HT-29 (cell line): ENCODE results near the gene CDC14B. TPM values are rescaled to one million over a fixed set of nuclear protein-coding genes. Genes with fewer than 3 reads are reported as not detected.
A peak's percentile ranks its signal among the peaks of the same experiment; 100 is the strongest.
"Not testable (repeated sequence)": the region's sequence is repeated elsewhere in the genome, so short reads cannot be mapped to it uniquely, and the experiment has no call there.

Source experiments
- DNase-seq: peaks from one replicate; pipeline ENCODE4 v3.0.0-alpha.2; 2015; ENCODE audit warnings: low spot score
- total RNA-seq: library from RNA; depleted of rRNA; stranded (reverse); fragments of >200 nt; shearing (Covaris generic); gene quantifications from 2 replicates; pipeline ENCODE4 v1.2.3, GENCODE V29; 2014

CDC14B gene
- total RNA-seq, 1 experiment from 2014 or later = 11.7 TPM

DNA sequence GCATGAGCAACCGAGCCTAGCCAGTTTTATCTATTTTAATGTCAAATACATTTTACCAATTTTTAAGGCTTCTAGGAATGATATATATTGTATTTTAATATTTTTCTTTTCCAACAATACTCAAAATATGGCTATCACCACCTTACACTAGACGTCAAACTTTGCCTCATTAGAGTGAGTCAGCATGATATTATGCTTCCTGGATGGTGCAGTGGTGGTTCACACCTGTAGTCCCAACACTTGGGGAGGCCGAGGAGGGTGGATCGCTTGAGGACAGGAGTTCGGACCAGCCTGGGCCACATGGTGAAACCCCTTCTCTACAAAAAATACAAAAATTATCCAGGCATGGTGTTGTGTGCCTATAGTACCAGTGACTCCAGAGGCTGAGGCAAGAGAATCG is 7.3 kb upstream of the CDC14B start:
- peak; percentile 12 for DNase-seq

DNA sequence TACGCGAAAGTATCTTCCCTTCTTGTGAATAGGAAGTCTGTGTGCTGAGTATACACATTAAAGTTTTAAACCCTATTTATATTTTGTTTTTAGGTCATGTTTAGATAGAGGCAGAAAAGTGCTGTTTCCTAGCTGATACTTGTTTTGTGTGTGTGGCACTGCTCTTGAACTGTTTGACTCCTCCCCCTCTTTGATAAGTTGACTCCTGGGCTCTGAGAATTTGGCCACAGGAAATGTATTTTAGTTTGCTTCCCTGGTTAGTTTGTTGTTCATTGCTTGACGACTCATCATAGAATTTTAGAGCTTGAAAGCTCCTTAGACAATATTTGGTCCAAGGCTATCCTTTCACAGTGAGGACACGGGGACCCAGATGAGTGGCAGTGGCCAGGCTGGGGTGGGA is 2.0 kb upstream of the CDC14B start:
- no peak for DNase-seq

DNA sequence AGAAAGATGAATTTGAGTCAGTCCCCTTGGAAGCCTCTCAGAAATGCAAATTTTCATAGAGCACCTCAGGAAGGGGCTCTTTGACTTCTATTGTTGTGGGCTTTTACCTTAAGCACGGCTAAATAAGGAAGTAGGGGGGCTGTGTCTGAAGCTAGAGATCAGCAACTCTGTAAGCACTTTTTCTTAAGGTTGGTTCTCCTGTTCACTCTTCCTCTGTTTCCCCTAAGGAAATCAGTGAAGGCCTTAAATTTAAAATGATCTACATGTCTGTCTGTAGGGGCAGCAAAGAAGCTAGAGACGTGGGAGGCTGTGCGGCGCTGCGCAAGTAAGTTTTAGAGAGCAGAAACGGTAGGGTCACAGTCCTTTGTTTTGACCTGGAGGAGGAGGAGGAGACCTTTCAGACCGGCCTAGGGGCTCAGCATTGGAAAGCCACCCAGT is 1.2 kb upstream of the CDC14B start:
- DNase-seq = peak; percentile 41

DNA sequence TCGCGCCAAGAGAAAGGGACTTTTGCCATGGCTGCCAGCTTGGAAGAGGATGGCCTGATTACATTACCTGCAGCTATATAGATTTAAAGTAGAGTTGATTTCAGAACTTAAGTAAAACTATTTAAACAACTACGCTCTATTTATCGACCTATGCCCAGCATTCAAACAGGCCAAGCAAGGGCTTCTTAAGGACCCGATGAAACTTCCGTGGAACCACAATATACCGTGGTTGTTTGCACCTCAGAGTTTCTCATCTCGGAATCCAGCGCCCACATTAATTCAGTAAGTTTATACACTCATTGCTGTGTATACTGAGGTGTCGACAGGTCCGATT is 505 bp upstream of the CDC14B start:
- no peak for DNase-seq

DNA sequence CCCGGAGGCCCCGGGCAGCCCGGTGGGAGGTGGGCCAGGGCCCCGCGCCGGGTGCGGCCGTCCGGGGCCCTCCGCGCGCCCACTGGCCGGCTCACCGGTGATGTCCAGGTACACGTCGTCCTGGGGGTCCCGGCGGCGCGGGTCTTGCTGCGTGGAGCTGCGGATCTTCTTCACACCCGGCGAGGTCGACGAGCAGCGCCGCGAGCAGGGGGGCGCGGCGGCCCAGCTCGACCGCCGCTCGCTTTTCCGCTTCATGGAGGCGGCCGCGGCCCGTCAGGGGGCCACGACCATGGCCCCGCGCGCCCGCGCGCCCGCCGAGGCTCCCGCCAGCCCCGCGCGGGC is 548 bp downstream of the CDC14B start:
- no peak for DNase-seq

DNA sequence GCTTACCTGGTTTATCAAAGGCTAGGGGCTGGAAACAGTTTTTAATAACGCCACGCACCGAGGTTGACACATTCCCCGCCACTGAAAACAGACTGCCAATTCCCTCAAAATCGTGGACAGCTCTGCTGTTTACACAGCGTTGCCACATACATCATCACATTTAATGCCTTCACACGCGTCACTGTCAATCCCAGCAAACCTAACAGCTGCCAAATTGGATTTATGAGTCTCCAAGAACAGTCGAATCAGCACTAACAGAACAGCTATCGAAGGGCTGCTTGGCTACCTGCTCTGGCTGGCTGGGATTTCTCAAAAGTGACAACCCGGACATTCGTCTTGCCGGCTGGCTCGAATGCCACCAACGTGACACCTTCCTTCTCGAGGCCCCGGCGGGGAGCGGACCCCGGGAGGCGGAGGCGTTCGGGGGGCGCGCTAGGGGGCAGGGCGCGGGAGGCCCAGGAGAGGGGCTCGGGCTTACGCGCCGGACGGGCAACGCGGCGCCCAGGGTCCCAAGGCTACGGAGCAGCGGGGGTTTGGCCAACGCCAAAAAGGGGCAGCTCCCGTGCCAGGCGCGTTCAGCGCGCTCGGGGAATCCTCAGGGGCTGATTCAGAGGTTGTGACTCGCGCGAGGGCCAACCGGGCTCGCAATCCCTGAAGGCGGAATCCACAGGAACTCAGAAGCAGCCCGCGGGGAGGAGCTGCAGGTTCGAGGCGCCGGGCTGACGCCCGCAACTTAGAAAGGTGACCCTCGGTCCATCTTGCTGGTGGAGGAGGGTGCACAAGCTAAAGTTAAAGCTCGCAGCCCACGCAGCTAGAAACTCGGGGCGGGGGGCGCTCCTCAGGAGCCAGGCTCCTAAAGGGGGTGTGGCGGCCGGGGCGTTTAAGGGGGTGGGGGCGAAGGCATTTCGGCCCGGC is 1.2 kb downstream of the CDC14B start:
- peak; percentile 72 for DNase-seq

DNA sequence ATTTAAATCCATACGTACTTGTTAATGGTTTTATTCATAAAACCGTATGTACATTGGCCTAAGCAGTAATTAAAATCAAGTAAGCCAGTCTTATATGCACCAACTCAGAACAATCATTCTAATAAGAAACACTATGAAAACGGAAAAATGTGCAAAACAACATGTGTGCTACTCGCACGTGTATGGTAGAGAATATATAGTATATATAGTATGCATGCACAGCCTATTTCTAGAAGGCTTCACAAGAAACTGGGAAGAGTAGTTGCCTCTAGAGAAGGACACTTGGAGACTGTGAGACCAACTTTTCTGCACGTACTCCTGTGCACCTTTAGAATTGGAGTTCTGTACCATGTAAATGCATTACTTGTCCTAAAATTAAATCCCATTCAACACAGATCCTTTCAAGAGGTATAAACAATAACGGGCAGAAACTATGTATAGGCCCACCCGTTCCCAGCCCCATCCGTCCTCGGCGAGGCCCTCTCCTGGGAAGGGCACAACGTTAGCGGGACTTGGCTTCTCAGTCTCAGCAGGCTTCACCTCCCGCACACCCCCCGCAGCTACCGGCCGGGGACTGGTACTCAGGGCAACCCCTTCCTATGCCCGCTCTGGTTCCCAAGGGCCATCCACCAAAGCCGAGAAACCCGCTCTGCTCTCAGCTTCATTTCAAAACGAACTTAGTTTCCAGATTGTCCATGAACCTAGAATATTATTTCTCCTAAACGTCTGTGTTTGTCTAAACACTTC is 2.0 kb downstream of the CDC14B start:
- DNase-seq = no peak

DNA sequence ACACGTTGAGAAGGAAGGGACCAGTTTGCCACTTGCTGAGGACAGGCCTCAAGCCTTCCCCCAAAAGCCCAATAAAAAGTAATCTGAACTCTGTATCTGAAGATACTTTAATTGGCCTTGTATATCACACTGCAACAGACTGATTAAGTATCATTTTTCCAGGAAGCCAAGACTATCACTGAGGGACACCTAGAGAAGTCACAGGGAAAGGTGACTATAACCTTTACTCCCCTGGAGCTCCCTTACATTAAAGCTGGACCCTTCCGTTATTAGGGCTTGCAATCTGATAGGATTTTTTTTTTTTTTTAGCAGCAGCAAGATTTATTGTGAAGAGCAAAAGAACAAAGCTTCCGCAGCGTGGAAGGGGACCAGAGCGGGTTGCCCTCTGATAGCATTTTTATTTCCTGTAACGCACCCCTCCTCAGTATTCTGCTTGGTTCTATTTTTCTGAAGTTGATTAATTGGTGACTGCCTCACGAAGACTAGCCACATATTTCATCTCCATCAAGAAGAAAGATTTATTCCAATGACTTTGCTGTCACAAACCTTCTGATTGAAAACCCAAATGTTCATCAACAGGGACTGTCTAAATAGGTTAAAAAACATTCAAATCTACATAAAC is 2.7 kb downstream of the CDC14B start:
- no peak for DNase-seq

DNA sequence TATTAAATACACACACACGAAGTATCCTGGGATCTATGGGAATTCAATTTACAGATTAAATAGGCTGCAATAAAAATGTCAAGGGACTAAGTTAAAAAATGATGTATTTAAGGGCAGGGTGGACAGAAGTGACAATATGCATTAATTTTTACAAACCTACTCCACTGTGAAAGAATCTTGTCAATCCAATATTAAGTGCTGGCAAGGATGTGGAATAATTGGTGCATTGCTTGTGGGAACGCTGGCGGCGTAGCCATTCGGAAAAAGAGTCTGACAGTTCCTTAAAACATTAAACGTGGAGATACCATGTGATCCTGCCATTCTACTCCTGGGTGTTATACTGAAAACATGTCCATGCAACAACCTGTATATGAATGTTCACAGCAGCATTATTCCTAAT is 4.2 kb downstream of the CDC14B start:
- no peak for DNase-seq

DNA sequence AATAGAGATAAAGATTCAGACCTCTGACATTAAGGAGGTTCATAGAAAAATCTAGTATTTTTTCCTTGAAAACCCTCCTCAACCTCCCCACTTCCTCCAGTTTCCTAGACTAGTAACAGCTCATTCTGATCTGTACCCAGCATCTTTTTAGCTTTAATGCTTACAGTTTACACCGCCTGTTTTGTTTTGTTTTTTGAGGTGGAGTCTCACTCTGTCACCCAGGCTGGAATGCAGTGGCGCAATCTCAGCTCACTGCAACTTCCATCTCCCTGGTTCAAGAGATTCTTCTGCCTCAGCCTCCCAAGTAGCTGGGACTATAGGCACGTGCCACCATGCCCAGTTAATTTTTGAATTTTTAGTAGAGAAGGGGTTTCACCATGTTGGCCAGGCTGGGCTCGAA is 5.0 kb downstream of the CDC14B start:
- DNase-seq = not testable (repeated sequence)

DNA sequence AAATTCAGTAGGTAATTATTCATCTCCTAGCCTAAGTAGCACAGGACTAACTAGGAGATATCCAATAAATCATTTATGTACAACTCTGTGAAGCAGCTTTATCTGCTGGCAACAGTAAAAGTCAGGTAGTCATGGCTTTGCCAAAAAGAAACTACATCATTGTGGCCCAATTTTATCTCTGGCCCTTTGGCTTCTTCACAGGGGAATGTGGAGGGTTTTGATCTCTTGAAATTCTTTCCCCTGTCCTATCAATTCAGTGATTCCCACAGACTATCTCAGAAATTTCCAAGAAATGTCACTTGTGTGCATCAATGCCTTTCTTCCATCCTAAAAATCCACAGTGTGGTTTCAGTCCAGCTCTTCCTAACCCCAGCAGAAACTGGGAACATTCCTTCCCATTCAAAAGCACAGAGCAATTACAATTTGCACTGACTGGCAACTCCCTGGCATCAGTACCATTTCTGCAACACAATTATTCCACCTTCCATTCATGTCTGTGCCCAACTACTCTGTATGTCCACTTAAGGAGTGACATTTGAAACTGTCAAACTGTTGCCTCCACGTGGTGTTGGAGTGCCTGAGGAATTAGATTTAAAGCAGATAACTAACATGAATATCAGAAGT is 6.6 kb downstream of the CDC14B start:
- DNase-seq = no peak

DNA sequence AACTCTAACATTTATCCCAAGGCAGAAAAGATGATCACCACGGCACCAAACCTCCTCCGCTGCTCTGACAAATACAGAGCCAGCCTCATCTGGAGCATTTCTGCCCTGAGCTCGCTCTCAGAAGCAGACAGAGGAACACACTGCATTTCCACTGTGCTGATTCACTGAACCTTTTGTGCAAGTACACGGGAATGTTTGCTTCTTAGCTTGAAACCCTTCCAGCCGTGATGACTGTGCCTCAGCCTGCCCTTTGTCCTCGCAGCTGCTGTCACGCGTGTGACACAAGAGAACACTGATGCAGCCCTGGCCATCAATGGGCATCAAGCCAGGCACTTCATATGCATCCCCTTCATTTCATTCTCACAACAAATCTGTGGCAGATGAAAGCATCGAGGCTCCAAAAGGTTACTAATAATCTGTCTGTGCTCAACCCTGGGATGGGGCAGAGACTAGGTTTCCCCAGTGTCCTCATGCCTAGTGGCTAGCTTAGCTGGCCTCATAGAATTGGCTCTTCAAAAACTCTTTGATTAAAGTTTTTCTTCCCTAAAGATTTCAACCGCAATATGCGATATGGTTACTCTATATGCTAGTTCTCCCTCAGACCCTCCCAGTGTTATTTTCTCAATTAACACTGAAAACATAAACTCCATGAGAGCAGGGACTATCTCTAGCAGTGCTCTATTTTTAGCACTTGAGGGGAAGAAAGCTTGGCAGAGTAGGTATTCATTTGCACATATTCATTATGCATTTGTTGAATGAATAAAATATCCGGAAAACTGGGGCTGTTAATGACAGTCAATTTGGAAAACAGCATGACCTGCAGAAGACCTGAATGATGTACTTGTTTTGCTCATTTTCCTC is 7.3 kb downstream of the CDC14B start:
- peak; percentile 26 for DNase-seq

DNA sequence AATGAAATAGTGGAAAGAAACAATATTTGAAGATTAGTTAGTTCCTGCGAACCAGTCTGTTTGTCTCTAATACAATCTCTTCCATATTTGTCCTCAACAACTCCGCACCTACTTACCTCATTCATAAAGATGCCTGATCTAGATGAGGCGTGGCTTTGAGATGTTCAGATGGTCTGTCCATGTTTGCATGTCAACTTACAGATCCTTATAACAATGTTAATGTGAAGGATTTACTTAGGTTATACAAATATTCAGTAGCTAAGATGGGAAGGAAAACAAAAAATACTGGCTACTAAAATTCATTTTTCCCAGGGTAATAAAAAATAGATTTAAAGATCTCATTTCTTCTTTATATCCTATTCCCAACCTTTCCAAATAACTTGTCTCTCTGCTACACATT is 8.3 kb downstream of the CDC14B start:
- DNase-seq = no peak

DNA sequence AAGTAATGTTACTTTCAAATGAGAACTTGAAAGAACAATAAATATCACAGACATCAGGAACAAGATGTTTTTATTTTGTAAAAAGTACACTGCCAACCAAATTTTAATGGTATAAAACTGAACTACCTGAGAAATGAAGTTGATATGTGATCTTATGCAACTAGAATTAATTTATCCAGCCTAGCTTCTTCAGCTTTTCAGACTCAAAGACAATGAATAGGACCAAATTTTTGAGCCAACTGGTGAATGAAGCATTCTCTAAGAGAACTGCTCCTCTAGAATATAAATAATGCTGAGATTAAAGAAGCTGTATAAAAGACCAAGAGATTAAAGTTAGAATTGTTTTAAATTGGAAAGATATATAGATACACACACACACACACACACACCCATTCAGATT is 9.9 kb downstream of the CDC14B start:
- no peak for DNase-seq

DNA sequence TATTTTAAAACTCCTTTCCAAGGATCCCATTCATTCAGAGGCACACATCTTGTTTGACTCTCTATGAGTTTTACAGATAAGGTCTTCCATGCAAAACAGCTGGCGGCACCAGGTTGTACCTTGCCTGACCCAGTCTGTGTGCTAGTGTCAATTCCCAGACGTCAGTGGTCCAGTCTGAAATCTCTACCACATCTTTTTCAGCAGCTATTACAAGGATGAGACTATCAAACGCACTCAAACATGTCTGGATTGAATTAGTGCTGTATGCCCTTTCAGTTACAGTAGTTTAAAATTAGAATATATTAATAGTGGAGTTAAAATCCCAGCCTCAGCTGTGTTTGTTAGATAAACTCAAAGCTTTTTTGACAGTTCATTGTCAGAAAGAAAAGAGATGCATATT is 11.7 kb downstream of the CDC14B start:
- DNase-seq = no peak

DNA sequence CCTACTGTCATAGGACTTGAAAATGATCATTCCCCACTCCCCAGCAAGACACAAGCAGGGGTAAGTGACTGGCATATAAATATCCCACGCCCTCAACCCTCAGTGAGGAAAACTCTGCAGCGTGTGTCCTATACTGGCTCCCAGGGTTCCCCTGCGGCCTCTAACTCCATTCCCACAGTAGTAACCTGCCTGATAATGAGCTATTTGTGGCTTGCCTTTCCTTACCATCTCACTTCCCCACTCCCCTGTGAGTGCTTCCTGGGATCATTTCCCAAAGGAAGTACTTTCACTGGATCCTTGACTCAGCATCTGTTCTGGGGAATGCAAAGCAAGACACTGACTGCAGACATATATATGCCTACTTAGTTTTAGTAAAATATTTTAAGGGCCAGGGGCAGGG is 14.3 kb downstream of the CDC14B start:
- no peak for DNase-seq

DNA sequence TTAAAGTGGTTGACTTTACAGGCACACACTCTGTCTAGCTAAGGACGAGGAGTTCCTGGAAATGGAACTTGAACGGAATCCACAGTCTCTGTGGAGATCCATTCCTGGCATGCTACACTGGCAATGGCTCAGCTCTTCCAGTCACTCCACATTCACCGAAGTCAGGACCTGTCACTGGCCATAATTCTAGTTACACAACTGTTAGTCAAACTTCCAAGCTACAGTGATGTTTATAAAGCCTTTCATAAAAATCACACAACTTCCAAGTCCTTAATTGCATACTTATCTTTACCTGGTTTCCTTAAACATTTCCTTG is 15.7 kb downstream of the CDC14B start:
- DNase-seq = no peak

DNA sequence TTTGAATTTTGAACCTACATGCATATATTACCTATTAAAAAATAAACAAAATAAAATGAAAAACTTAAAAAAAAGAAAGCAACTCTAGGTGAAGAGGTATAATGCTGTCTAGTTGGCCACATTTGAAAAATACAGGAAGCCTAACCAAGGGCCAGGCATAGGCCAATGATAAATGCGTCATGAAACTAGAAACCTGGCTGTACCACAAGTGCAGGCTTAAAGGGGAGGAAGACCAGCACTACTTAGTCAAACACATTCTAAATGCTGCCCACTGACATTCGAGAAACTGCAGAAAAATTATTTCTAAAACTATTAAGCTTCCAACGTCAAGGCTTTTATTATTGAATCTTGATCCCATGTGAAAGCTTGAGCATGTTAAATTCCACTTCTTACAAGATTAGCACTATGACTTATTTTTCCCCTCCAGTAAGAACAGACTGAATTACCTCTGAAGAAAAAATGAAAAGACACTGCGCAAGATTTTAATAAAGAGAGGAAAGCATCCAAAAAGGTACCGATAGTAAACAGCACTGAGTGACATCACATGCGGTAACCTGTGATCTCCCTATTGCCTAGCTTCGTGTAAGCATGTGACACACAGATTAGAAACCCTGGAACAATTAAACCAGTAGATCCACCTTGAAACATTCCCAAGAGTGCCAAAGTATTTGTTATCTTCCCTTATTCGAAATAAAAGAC is 16.2 kb downstream of the CDC14B start:
- no peak for DNase-seq

DNA sequence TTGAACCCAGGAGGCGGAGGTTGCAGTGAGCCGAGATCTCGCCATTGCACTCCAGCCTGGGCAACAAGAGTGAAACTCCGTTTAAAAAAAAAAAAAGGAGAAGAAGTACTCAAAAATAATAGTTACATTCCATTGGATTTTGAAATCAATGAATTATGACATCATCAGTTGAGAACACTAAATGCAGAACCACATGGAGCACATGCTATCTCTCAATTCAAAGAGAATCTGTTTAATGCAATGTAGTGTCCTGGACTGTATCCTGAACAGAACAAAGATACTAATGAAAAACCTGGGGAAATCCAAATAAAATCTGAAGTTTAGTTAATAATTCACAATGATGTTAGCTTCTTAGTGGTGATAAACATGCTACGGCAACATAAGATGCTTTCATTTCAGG is 20.3 kb downstream of the CDC14B start:
- DNase-seq = no peak

DNA sequence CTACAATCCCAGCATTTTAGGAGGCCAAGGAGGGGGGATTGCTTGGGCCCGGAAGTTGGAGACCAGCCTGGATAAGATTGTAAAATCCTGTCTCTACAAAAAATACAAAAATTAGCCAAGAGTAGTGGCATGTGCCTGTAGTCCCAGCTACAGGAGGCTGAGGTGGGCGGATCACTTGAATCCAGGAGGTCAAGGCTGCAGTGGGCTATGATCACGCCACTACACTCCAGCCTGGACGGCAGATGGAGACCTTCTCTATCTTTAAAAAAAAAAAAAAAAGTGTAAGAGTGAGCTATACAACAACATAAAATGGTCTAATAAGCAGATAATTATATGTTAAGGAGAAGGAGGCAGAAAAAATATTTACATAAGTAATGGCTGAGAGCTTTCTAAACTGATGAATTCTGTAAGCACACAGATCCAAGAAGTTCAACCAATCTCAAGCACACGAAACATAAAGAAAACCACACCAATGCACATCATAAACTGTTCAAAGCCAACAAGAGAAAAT is 23.0 kb downstream of the CDC14B start:
- no peak for DNase-seq
